Liver (tissue), 3 donors: Measurements from ENCODE around the gene TAS2R20.

Experiments used
- CTCF ChIP-seq: fragments of 150-350 bp; IDR thresholded peaks from 2 replicates; pipeline ENCODE4 v1.5.1; 2017; ENCODE audit warnings: improper control_type of control experiment, low read depth, low read length; ENCODE audit not compliant: missing input control
- GABPA ChIP-seq, 2 donors: IDR thresholded peaks in 1 of 2; conservative IDR thresholded peaks in 1 of 2; 2 replicates each; pipeline ENCODE4 v1.6.1; 2016; ENCODE audit warnings: antibody characterized with exemption in 2 of 2, mild to moderate bottlenecking in 1 of 2, moderate library complexity in 1 of 2
- MAX ChIP-seq: IDR thresholded peaks from 2 replicates; pipeline ENCODE4 v1.6.1; 2016; ENCODE audit warnings: antibody characterized with exemption
- ZBTB33 ChIP-seq: IDR thresholded peaks from 2 replicates; pipeline ENCODE4 v1.6.1; 2016; ENCODE audit warnings: antibody characterized with exemption
- donor health status: healthy.
- donor health status: healthy.

DNA sequence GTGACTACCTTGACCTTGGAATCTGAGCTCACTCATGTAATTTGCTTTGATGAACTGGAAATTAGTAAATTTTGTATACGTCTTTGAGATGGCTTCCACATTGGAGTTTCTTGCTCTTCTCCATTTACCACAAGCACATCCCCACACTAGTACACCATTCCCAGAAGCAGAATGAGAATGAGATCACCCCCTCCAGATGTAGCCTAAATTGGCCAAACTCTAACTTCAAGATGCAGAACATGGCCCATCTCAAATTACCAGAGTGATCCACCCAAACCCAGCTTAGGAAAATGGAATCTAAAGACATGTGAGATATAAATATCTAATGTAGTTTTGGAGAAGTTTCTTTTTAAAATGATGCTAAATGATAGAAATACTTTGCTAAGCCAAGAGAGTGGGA lies 9.5 kb upstream of the TAS2R20 start:
- TF ChIP-seq MAX (no peak), CTCF (no peak), GABPA (IDR thresholded peaks at IDR 0.05 in 1 of 2, conservative IDR thresholded peaks at IDR 0.05 in 1 of 2) (no peak), ZBTB33 (no peak)
